ENCODE results near the gene NOCT. TPM values are rescaled to one million over a fixed set of nuclear protein-coding genes. Genes with fewer than 3 reads are reported as not detected.
"Not testable (repeated sequence)": the region's sequence is repeated elsewhere in the genome, so short reads cannot be mapped to it uniquely, and the experiment has no call there.

NOCT gene
- total RNA-seq, 1 donor from 2014 or later: 4.8 TPM

DNA sequence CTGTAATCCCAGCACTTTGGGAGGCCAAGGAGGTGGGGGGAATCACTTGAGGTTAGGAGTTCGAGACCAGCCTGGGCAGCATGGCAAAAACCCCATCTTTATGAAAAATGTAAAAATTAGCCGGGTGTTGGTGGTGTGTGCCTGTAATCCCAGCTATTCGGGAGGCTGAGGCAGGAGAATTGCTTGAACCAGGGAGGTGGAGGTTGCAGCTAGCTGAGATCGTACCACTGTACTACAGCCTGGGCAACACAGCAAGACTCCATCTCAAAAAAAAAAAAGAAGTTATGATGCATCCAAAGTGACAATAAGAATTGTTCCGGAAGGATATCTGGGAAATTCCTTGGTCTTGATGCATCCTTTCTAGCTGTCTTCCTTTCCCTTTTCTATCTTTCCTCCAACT lies 7.3 kb downstream of the NOCT start:
- no peak for DNase-seq

DNA sequence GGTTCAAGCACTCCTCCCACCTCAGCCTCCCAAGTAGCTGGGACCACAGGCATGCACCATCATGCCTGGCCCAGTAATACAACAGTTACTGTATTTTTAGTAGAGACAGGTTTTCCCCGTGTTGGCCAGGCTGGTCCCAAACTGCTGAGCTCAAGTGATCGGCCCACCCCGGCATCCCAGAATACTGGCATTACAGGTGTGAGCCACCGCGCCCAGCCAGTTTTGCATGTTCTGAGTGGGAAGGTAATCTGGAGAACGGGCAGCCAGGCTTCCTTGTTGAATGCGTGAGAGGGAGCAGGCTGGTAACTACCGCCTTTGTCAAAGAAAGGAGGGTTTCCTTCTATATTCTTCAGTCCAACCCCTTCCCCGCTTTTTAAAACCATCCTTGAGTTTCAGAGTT lies 9.1 kb downstream of the NOCT start:
- Histone ChIP-seq H3K9me3 (no peaks in the 10 kb centered on the region), H3K36me3 (no peaks in the 10 kb centered on the region), H3K27me3 (no peaks in the 10 kb centered on the region), H3K4me1 (peaks cover 7% of the 10 kb centered on the region), H3K4me3 (no peak overlapping the region), H3K27ac (no peak overlapping the region)
- no peak for DNase-seq
- no peak for ATAC-seq
- intact Hi-C loops (cut with DNase I): no loop called here
- TF ChIP-seq, protein P1, sequence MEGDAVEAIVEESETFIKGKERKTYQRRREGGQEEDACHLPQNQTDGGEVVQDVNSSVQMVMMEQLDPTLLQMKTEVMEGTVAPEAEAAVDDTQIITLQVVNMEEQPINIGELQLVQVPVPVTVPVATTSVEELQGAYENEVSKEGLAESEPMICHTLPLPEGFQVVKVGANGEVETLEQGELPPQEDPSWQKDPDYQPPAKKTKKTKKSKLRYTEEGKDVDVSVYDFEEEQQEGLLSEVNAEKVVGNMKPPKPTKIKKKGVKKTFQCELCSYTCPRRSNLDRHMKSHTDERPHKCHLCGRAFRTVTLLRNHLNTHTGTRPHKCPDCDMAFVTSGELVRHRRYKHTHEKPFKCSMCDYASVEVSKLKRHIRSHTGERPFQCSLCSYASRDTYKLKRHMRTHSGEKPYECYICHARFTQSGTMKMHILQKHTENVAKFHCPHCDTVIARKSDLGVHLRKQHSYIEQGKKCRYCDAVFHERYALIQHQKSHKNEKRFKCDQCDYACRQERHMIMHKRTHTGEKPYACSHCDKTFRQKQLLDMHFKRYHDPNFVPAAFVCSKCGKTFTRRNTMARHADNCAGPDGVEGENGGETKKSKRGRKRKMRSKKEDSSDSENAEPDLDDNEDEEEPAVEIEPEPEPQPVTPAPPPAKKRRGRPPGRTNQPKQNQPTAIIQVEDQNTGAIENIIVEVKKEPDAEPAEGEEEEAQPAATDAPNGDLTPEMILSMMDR (IDR thresholded peaks at IDR 0.05): no peak

More for the DNA sequence above, 7.3 kb downstream of the NOCT start:
- Histone ChIP-seq H3K27ac (no peak overlapping the region), H3K4me3 (no peak overlapping the region), H3K9me3 (no peaks in the 10 kb centered on the region), H3K4me1 (peaks cover 9% of the 10 kb centered on the region), H3K27me3 (no peaks in the 10 kb centered on the region), H3K36me3 (no peaks in the 10 kb centered on the region)
- ATAC-seq: no peak
- TF ChIP-seq, protein P1 (IDR thresholded peaks at IDR 0.05): no peak
- intact Hi-C loops (cut with DNase I): no loop called here

DNA sequence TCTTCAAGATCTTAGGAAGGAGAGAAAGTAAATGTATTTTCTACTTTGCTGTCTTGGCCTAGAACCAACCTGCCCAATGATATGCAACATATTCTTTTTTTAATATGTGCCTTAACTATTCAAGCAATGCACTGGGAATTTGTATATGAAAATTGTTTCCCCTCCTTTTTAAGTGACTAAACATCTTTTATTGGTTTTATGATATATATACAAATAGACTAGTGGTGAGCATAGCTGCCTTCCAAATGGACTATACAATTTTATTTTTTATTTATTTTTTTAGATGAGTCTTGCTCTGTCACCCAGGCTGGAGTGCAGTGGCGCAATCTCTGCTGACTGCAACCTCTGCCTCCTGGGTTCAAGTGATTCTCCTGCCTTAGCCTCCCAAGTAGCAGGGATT lies 10.3 kb downstream of the NOCT start:
- H3K4me1 ChIP-seq: no peaks in the 10 kb centered on the region
- intact Hi-C loops (cut with DNase I): no loop called here
- no peaks in the 10 kb centered on the region for H3K9me3 ChIP-seq
- H3K27me3 ChIP-seq: no peaks in the 10 kb centered on the region
- no peak overlapping the region for H3K27ac ChIP-seq
- DNase-seq (no peak), ATAC-seq (no peak)
- H3K36me3 ChIP-seq: no peaks in the 10 kb centered on the region
- TF ChIP-seq, protein P1 (IDR thresholded peaks at IDR 0.05): no peak
- no peak overlapping the region for H3K4me3 ChIP-seq

DNA sequence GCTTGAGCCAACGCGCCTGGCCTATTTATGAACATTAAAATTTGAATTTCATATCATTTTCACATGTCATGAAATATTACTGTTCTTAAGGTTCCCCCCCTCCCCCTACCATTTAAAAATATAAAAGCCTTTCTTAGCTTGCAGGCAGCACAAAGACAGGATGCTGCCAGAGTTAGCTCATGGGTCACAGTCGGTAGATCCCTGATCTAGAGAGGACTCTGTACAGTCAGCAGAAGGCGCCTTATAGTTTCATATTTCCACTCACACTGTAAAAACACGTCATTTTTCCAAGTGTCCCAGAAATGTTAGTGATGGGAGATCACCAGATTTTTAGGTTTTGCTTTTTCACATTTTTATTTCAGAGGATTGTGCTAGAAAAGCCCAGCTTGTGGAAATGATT lies 12.2 kb downstream of the NOCT start:
- H3K4me3 ChIP-seq: no peak overlapping the region
- H3K27ac ChIP-seq: no peak overlapping the region
- no peaks in the 10 kb centered on the region for H3K9me3 ChIP-seq
- ATAC-seq: no peak
- TF ChIP-seq, protein P1 (IDR thresholded peaks at IDR 0.05): no peak
- no peaks in the 10 kb centered on the region for H3K36me3 ChIP-seq
- H3K27me3 ChIP-seq: no peaks in the 10 kb centered on the region
- H3K4me1 ChIP-seq: no peaks in the 10 kb centered on the region
- intact Hi-C loops (cut with DNase I): no loop called here
- DNase-seq: no peak

DNA sequence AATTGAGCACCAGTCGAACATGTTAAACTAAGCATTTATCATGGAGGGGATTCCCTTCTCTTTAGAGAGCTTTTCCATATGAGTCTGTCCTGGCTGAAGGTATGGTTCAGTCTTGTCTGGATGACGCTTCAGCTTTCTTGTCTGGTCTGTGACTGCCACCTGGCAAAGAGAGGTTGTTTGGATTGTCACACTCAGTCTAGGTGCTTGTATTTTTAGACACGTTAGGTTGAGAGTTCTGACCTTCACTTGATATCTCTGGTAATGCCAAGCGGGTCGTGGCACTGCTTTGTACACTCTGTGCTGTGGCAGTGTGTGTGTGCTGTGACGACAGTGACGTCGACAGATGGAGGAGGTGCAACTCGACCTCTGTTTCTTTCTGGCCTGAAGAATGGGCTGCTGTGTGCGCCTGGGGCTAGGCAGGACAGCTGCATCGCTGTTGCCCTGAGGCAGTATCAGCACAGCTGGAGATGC lies 12.6 kb downstream of the NOCT start:
- Histone ChIP-seq H3K9me3 (no peaks in the 10 kb centered on the region), H3K4me1 (no peaks in the 10 kb centered on the region), H3K36me3 (no peaks in the 10 kb centered on the region), H3K27ac (no peak overlapping the region), H3K27me3 (no peaks in the 10 kb centered on the region), H3K4me3 (no peak overlapping the region)
- intact Hi-C loops (cut with DNase I): no loop called here
- peak; percentile 47 for ATAC-seq
- TF ChIP-seq, protein P1 (IDR thresholded peaks at IDR 0.05): no peak
- DNase-seq: no peak

DNA sequence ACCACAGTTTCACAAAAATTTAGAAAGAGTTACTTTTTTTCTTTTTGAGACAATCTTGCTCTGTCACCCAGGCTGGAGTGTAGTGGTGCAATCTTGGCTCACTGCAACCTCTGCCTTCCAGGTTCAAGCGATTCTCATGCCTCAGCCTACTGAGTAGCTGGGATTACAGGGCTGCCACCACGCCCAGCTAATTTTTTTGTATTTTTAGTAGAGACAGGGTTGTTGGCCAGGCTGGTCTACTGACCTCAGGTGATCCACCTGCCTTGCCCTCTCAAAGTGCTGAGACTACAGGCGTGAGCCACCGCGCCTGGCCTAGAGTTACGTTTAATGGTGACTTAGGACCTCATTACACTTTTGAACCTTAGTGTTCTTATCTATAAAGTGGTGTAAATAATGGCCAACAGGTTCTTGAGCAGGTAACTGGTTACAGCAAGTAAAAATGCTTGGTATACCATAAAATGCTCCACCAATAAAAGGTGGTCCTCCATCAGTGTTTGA lies 14.3 kb downstream of the NOCT start:
- H3K4me3 ChIP-seq; H3K27me3 ChIP-seq; H3K36me3 ChIP-seq; H3K27ac ChIP-seq; intact Hi-C loops (cut with DNase I); ATAC-seq; H3K9me3 ChIP-seq; DNase-seq; H3K4me1 ChIP-seq: not testable (repeated sequence)
